GM10248 (cell line): ENCODE measurements around the gene NEURL1.

ENCODE experiments used
- CTCF ChIA-PET: fragments of 300-600 bp; sonication (Branson Sonifier 250); formaldehyde crosslinking; extraction: SDS; loops from one replicate; lab custom pipeline; 2021; ENCODE audit warnings: antibody characterized with exemption; lab: Yijun Ruan, JAX
- POLR2A ChIA-PET: fragments of 350-650 bp; sonication (Branson Sonifier 250); formaldehyde crosslinking; extraction: SDS; loops from one replicate; lab custom pipeline; 2020; ENCODE audit warnings: antibody characterized with exemption; lab: Yijun Ruan, JAX
- DNase-seq: peaks from one replicate; pipeline ENCODE4 v3.0.0; 2012; ENCODE audit errors: extremely low spot score
- TF ChIP-seq, protein P1 (sequence below): IDR thresholded peaks from 2 replicates; pipeline ENCODE4 v1.5.1; 2012; ENCODE audit warnings: mild to moderate bottlenecking, low read depth; ENCODE audit errors: extremely low read depth, missing control alignments, control extremely low read depth

NEURL1 gene

DNA sequence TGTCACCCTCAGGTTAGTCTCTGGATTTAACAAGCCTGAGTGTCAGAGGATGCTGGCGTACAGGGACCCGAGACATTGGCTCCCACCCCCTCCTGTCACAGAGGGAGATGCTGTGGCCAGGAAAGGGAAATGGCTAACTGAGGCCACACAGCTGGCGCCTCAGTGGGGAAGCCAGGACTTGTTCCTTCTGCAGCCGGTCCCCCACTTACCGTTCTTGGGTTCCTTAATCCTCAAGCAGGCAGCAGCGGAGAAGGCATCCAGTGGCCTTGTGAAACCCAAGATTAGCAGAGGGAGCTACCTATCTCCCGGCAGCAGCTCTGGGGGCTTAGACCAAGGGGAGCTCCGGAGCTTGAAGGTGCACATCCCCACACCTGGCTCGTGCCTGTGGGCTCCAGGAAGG lies 65.4 kb downstream of the NEURL1 start:
- no peak for DNase-seq
- TF ChIP-seq, protein P1, sequence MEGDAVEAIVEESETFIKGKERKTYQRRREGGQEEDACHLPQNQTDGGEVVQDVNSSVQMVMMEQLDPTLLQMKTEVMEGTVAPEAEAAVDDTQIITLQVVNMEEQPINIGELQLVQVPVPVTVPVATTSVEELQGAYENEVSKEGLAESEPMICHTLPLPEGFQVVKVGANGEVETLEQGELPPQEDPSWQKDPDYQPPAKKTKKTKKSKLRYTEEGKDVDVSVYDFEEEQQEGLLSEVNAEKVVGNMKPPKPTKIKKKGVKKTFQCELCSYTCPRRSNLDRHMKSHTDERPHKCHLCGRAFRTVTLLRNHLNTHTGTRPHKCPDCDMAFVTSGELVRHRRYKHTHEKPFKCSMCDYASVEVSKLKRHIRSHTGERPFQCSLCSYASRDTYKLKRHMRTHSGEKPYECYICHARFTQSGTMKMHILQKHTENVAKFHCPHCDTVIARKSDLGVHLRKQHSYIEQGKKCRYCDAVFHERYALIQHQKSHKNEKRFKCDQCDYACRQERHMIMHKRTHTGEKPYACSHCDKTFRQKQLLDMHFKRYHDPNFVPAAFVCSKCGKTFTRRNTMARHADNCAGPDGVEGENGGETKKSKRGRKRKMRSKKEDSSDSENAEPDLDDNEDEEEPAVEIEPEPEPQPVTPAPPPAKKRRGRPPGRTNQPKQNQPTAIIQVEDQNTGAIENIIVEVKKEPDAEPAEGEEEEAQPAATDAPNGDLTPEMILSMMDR: no peak
- CTCF ChIA-PET: no interaction called here
- POLR2A ChIA-PET: no interaction called here

DNA sequence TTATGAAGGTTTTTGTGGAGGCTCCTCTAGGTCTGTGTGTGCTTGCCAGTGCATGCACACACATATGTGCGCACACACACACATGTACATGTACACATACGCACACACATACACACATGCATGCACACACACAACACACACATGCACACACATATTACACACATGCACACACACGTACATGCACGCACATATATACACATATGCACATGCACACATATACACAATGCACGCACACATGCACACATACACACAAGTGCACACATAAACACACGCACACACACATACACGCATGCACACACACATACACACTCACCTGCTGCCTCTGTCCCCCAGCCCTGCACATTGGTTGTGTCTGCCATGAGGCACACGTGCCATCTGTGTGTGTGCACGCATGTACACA lies 66.3 kb downstream of the NEURL1 start:
- no peak for DNase-seq
- ChIA-PET CTCF (interaction anchor here (1.1 to 2.0 kb wide), 2 partner anchors 17 to 33 kb away, joined by 3 to 4 read pairs; no protein-coding TSS in a partner anchor), POLR2A (interaction anchor here (0.6 kb wide), 1 partner anchor 404 kb away, joined by 3 read pairs; no protein-coding TSS in a partner anchor)
- TF ChIP-seq, protein P1: no peak

DNA sequence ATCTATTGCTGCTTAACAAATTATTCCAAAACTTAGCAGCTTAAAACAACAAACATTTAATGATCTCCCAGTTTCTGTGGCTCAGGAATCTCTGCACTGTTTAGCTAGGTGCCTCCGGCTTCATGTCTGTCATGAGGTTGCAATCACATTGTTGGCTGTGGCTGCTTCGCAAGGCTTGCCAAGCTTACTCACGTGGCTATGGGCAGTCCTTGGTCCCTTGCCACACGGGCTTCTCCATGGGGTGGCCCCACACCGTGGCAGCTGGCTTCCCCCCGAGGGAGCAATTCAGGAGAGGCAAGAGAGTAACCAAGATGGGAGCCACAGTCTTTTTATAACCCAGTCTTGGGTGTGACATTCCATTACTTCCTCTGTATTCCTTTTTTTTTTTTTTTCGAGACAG lies 67.4 kb downstream of the NEURL1 start:
- TF ChIP-seq, protein P1: no peak
- ChIA-PET POLR2A (no interaction called here), CTCF (interaction anchor here (1.0 to 2.0 kb wide), 3 partner anchors 14 to 32 kb away, joined by 3 to 4 read pairs (median 3); no protein-coding TSS in a partner anchor)
- DNase-seq: no peak

DNA sequence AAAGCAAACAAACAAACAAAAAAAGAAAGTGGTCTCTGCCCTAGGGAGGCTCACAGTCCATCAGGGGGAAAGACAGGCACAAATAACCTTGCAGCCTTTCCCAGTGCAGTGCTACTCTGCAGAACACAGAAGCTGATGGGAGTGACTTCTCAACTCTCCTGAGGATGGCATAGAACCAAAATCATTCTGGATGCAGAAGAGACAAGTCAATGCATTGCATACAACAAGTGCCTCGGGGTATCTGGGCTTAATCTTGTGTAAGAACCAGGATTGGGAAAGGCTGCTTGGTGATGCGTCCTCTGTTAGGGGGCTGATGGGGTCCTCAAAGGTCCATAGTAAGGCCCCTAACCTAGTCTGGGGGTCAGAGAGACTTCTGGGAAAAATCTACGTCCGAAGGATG lies 68.9 kb downstream of the NEURL1 start:
- DNase-seq: no peak
- POLR2A ChIA-PET: no interaction called here
- TF ChIP-seq, protein P1: no peak
- CTCF ChIA-PET: interaction anchor here (2.4 to 4.2 kb wide), 2 partner anchors 12 to 16 kb away, joined by 14 to 26 read pairs; no protein-coding TSS in a partner anchor

DNA sequence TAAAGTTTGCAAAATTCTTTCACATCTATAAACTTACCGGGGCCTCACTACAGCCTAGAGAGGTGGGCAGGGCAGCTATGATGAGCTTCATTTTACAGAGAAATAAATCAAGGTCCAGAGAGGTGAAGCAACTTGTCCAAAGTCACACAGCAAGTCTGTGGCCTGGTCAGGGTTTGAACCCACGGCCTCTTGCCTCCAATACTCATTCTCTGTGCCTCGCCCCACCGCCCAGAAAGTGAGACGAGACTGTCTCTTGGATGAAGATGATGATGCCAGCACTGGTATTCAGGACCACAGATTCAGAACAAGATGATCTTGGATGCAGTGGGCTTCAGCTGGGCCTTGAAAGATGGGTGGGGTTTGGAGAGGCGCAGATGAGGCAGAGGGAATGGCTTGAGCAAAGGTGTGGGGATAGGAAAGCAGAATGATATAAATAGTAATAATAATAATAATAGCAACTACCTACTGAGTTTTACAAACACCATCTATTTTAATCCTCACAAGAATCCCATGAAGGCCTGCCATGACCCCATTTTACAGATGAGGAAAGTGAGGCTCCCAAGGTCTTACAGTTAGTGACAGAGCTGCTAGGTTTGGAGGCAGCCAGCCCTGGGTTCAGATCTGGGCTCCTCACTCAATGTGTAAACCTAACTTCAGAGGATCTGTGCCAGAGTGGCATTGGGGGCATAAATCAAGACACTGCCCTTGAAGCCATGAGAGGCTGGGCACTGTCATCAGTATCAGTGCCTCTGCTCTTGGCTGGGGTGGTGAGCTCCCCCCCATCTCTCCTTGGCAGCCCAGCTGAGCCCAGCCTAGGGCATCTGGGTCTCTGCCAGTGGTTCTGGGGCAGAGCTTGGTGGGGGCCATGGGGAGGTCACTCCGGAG lies 70.0 kb downstream of the NEURL1 start:
- ChIA-PET CTCF (interaction anchor here (0.7 to 4.2 kb wide), 26 partner anchors 7 to 452 kb away, joined by 3 to 26 read pairs (median 4); partner anchors contain the start of gene CALHM3), POLR2A (no interaction called here)
- no peak for DNase-seq
- TF ChIP-seq, protein P1: no peak

DNA sequence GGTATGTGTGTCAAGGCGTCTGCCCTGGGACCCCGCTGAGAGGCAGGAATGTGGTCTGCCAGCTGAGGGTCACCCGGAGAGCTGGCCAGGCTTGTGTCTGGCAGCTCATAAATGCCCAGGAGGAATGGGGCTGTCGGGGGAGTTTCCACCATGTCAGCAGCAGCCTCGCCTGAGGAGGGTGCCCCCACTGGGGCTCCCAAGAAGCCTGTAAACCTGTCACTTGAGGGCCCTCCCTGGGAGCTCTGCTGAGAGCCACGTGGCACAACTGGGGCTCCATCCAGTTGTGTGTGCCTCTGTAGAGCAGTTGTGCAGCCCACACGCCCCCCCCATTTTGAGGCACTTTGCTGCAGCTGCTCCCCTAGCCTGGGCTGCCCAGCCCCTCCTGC lies 70.6 kb downstream of the NEURL1 start:
- POLR2A ChIA-PET: no interaction called here
- DNase-seq: no peak
- CTCF ChIA-PET: interaction anchor here (0.6 to 4.2 kb wide), 32 partner anchors 8 to 518 kb away, joined by 3 to 26 read pairs (median 4); partner anchors contain the start of gene CALHM3

More for the DNA sequence above, 70.6 kb downstream of the NEURL1 start:
- TF ChIP-seq, protein P1: no peak
